SJCRH30 (cell line): ENCODE results near the gene PITPNC1. TPM values are rescaled to one million over a fixed set of nuclear protein-coding genes. Genes with fewer than 3 reads are reported as not detected.

Experiments used
- DNase-seq, 2 experiments: peaks; one replicate each; pipeline ENCODE4 v3.0.0-alpha.2; 2015 to 2020
- H3K27ac ChIP-seq: fragments of 250-450 bp; sonication (Bioruptor Pico); 2 replicates; pipeline ENCODE4 v1.5.1; 2020; ENCODE audit warnings: mild to moderate bottlenecking, moderate library complexity
- H3K27me3 ChIP-seq: fragments of 250-450 bp; sonication (Bioruptor Pico); 2 replicates; pipeline ENCODE4 v1.5.1; 2020; ENCODE audit warnings: mild to moderate bottlenecking, moderate library complexity
- H3K36me3 ChIP-seq: fragments of 250-450 bp; sonication (Bioruptor Pico); 2 replicates; pipeline ENCODE4 v1.5.1; 2020; ENCODE audit warnings: mild to moderate bottlenecking, moderate library complexity
- H3K4me1 ChIP-seq: fragments of 250-450 bp; sonication (Bioruptor Pico); 2 replicates; pipeline ENCODE4 v1.5.1; 2020; ENCODE audit warnings: mild to moderate bottlenecking, moderate library complexity
- H3K4me3 ChIP-seq: fragments of 250-450 bp; sonication (Bioruptor Pico); 2 replicates; pipeline ENCODE4 v1.5.1; 2020; ENCODE audit warnings: mild to moderate bottlenecking, moderate library complexity
- H3K9me3 ChIP-seq: fragments of 250-450 bp; sonication (Bioruptor Pico); replicated peaks from 2 replicates; pipeline ENCODE4 v1.5.1; 2020; ENCODE audit warnings: mild to moderate bottlenecking, moderate library complexity
- total RNA-seq: library from RNA; depleted of rRNA; stranded (reverse); fragments of >200 nt; shearing (Covaris generic); gene quantifications from 2 replicates; pipeline ENCODE4 v1.2.3, GENCODE V29; 2014

The PITPNC1 gene
- total RNA-seq, 1 experiment from 2014 or later, result 3.5 TPM

- Histone ChIP-seq H3K4me3 (no peak overlapping the region), H3K9me3 (no peaks in the 10 kb centered on the region), H3K4me1 (no peaks in the 10 kb centered on the region), H3K27ac (no peak overlapping the region), H3K36me3 (no peaks in the 10 kb centered on the region), H3K27me3 (no peaks in the 10 kb centered on the region)
- DNase-seq, result no peak
Observed at GRCh38 chr17:67657596-67657995, 280.5 kb downstream of the PITPNC1 start.

- no peak for DNase-seq
- H3K4me3 ChIP-seq, result no peak overlapping the region
- no peak overlapping the region for H3K27ac ChIP-seq
- no peaks in the 10 kb centered on the region for H3K36me3 ChIP-seq
- no peaks in the 10 kb centered on the region for H3K27me3 ChIP-seq
- no peaks in the 10 kb centered on the region for H3K9me3 ChIP-seq
- no peaks in the 10 kb centered on the region for H3K4me1 ChIP-seq
Observed at GRCh38 chr17:67658265-67658664, 281.2 kb downstream of the PITPNC1 start.

GRCh38 chr17:67659028-67659427 is 281.9 kb downstream of the PITPNC1 start:
- Histone ChIP-seq H3K27me3 (no peaks in the 10 kb centered on the region), H3K4me3 (no peak overlapping the region), H3K4me1 (no peaks in the 10 kb centered on the region), H3K9me3 (no peaks in the 10 kb centered on the region), H3K36me3 (no peaks in the 10 kb centered on the region), H3K27ac (no peak overlapping the region)
- DNase-seq, result peak in 1 of 2 experiments; percentile 28

GRCh38 chr17:67662712-67663111 is 285.6 kb downstream of the PITPNC1 start:
- Histone ChIP-seq H3K36me3 (no peaks in the 10 kb centered on the region), H3K9me3 (no peaks in the 10 kb centered on the region), H3K4me3 (no peak overlapping the region), H3K4me1 (no peaks in the 10 kb centered on the region), H3K27me3 (no peaks in the 10 kb centered on the region), H3K27ac (no peak overlapping the region)
- DNase-seq, result no peak

- Histone ChIP-seq H3K36me3 (no peaks in the 10 kb centered on the region), H3K27me3 (no peaks in the 10 kb centered on the region)
Observed at GRCh38 chr17:67663457-67663856, 286.4 kb downstream of the PITPNC1 start.

GRCh38 chr17:67666028-67666427 is 288.9 kb downstream of the PITPNC1 start:
- no peak overlapping the region for H3K4me3 ChIP-seq
- H3K27ac ChIP-seq, result no peak overlapping the region
- no peaks in the 10 kb centered on the region for H3K27me3 ChIP-seq
- no peak for DNase-seq
- no peaks in the 10 kb centered on the region; the same call in 1 of the 2 replicates for H3K9me3 ChIP-seq
- H3K4me1 ChIP-seq, result no peaks in the 10 kb centered on the region
- no peaks in the 10 kb centered on the region for H3K36me3 ChIP-seq

More at GRCh38 chr17:67663457-67663856, 286.4 kb downstream of the PITPNC1 start:
- no peak overlapping the region for H3K4me3 ChIP-seq
- no peak overlapping the region for H3K27ac ChIP-seq
- no peaks in the 10 kb centered on the region; the same call in 1 of the 2 replicates for H3K9me3 ChIP-seq
- no peak for DNase-seq
- H3K4me1 ChIP-seq, result no peaks in the 10 kb centered on the region

- H3K27me3 ChIP-seq, result no peaks in the 10 kb centered on the region
- H3K4me1 ChIP-seq, result no peaks in the 10 kb centered on the region
- H3K4me3 ChIP-seq, result no peak overlapping the region
- no peaks in the 10 kb centered on the region for H3K36me3 ChIP-seq
- no peaks in the 10 kb centered on the region; the same call in 1 of the 2 replicates for H3K9me3 ChIP-seq
- no peak overlapping the region for H3K27ac ChIP-seq
- no peak for DNase-seq
Observed at GRCh38 chr17:67666710-67667109, 289.6 kb downstream of the PITPNC1 start.

- H3K9me3 ChIP-seq, result no peaks in the 10 kb centered on the region; the same call in 1 of the 2 replicates
- H3K27ac ChIP-seq, result no peak overlapping the region
- no peaks in the 10 kb centered on the region for H3K27me3 ChIP-seq
- no peaks in the 10 kb centered on the region for H3K36me3 ChIP-seq
- peak in 1 of 2 experiments; percentile 26 for DNase-seq
- H3K4me3 ChIP-seq, result no peak overlapping the region
- no peaks in the 10 kb centered on the region for H3K4me1 ChIP-seq
Observed at GRCh38 chr17:67671493-67671892, 294.4 kb downstream of the PITPNC1 start.

- H3K9me3 ChIP-seq, result no peaks in the 10 kb centered on the region; the same call in 1 of the 2 replicates
- H3K27me3 ChIP-seq, result no peaks in the 10 kb centered on the region
- no peaks in the 10 kb centered on the region for H3K4me1 ChIP-seq
- no peak overlapping the region for H3K27ac ChIP-seq
- H3K4me3 ChIP-seq, result no peak overlapping the region
- no peak for DNase-seq
- no peaks in the 10 kb centered on the region for H3K36me3 ChIP-seq
Observed at GRCh38 chr17:67672592-67673335, 295.7 kb downstream of the PITPNC1 start.

GRCh38 chr17:67675481-67675880 is 298.4 kb downstream of the PITPNC1 start:
- no peak overlapping the region for H3K27ac ChIP-seq
- H3K36me3 ChIP-seq, result no peaks in the 10 kb centered on the region
- no peaks in the 10 kb centered on the region for H3K27me3 ChIP-seq
- no peaks in the 10 kb centered on the region for H3K4me1 ChIP-seq
- H3K9me3 ChIP-seq, result no peaks in the 10 kb centered on the region
- DNase-seq, result no peak
- H3K4me3 ChIP-seq, result no peak overlapping the region

- Histone ChIP-seq H3K27me3 (no peaks in the 10 kb centered on the region), H3K4me3 (no peak overlapping the region), H3K4me1 (no peaks in the 10 kb centered on the region), H3K27ac (no peak overlapping the region), H3K9me3 (no peaks in the 10 kb centered on the region), H3K36me3 (no peaks in the 10 kb centered on the region)
- no peak for DNase-seq
Observed at GRCh38 chr17:67676305-67676704, 299.2 kb downstream of the PITPNC1 start.

- Histone ChIP-seq H3K4me3 (no peak overlapping the region), H3K4me1 (no peaks in the 10 kb centered on the region), H3K27ac (no peak overlapping the region), H3K27me3 (no peaks in the 10 kb centered on the region), H3K9me3 (no peaks in the 10 kb centered on the region), H3K36me3 (no peaks in the 10 kb centered on the region)
- no peak for DNase-seq
Observed at GRCh38 chr17:67678414-67678813, 301.3 kb downstream of the PITPNC1 start.

- DNase-seq, result no peak
- Histone ChIP-seq H3K9me3 (no peaks in the 10 kb centered on the region), H3K36me3 (no peaks in the 10 kb centered on the region), H3K27me3 (no peaks in the 10 kb centered on the region), H3K4me1 (no peaks in the 10 kb centered on the region), H3K27ac (no peak overlapping the region), H3K4me3 (no peak overlapping the region)
Observed at GRCh38 chr17:67679225-67679624, 302.1 kb downstream of the PITPNC1 start.

- Histone ChIP-seq H3K9me3 (no peaks in the 10 kb centered on the region), H3K27me3 (no peaks in the 10 kb centered on the region), H3K4me3 (no peak overlapping the region), H3K4me1 (no peaks in the 10 kb centered on the region), H3K27ac (no peak overlapping the region), H3K36me3 (no peaks in the 10 kb centered on the region)
- no peak for DNase-seq
Observed at GRCh38 chr17:67679721-67680120, 302.6 kb downstream of the PITPNC1 start.

GRCh38 chr17:67680445-67681224 is 303.6 kb downstream of the PITPNC1 start:
- Histone ChIP-seq H3K9me3 (no peaks in the 10 kb centered on the region), H3K27ac (no peak overlapping the region), H3K4me3 (no peak overlapping the region), H3K4me1 (no peaks in the 10 kb centered on the region), H3K27me3 (no peaks in the 10 kb centered on the region), H3K36me3 (no peaks in the 10 kb centered on the region)
- DNase-seq, result no peak
